HepG2 (cell line): ENCODE results near the gene C16orf86. TPM values are rescaled to one million over a fixed set of nuclear protein-coding genes. Genes with fewer than 3 reads are reported as not detected.

Source experiments
- DNMT1 ChIP-seq: sonication (generic); formaldehyde crosslinking; IDR thresholded peaks from 2 replicates; pipeline ENCODE4 v1.5.1; 2020; ENCODE audit warnings: mild to moderate bottlenecking, missing genetic modification reagents
- HNF4G ChIP-seq, 2 experiments: sonication (generic) in 1 of 2; formaldehyde crosslinking in 1 of 2; IDR thresholded peaks; 2 replicates each; pipeline versions ENCODE4 v1.4.0 to v1.6.1; 2011 to 2020; ENCODE audit warnings: borderline replicate concordance in 2 of 2, low read depth in 2 of 2, mild to moderate bottlenecking in 2 of 2, low read length in 1 of 2, missing genetic modification reagents in 1 of 2, moderate library complexity in 1 of 2
- HOXA5 ChIP-seq: sonication (generic); formaldehyde crosslinking; IDR thresholded peaks from 2 replicates; pipeline ENCODE4 v1.4.0; 2020; ENCODE audit warnings: missing genetic modification reagents
- NFE2L1 ChIP-seq: sonication (generic); formaldehyde crosslinking; IDR thresholded peaks from 2 replicates; pipeline ENCODE4 v1.4.0; 2020; ENCODE audit warnings: missing genetic modification reagents, mild to moderate bottlenecking, borderline replicate concordance
- PATZ1 ChIP-seq: sonication (generic); formaldehyde crosslinking; IDR thresholded peaks from 2 replicates; pipeline ENCODE4 v1.4.0; 2020; ENCODE audit warnings: missing genetic modification reagents
- PHF21A ChIP-seq: sonication (generic); formaldehyde crosslinking; IDR thresholded peaks from 2 replicates; pipeline ENCODE4 v1.5.0; 2020; ENCODE audit warnings: mild to moderate bottlenecking, missing genetic modification reagents
- PPARG ChIP-seq: conservative IDR thresholded peaks from 2 replicates; pipeline ENCODE4 v1.6.1; 2016; ENCODE audit warnings: missing biosample characterization, missing genetic modification reagents
- RBM39 ChIP-seq: fragments of 200-400 bp; formaldehyde crosslinking; IDR thresholded peaks from one replicate; pipeline ENCODE4 v1.6.1; 2018; ENCODE audit warnings: antibody characterized with exemption, mild to moderate bottlenecking, low read depth, low read length; ENCODE audit not compliant: poor library complexity, severe bottlenecking
- ZBED4 ChIP-seq: sonication (generic); formaldehyde crosslinking; IDR thresholded peaks from 2 replicates; pipeline ENCODE4 v1.4.0; 2020; ENCODE audit warnings: missing genetic modification reagents, borderline replicate concordance
- ZNF234 ChIP-seq: sonication (generic); formaldehyde crosslinking; conservative IDR thresholded peaks from 2 replicates; pipeline ENCODE4 v1.5.1; 2020; ENCODE audit warnings: mild to moderate bottlenecking, missing genetic modification reagents
- ZNF558 ChIP-seq: sonication (generic); formaldehyde crosslinking; IDR thresholded peaks from 2 replicates; pipeline ENCODE4 v1.9.0; 2022; ENCODE audit warnings: mild to moderate bottlenecking, missing genetic modification reagents, borderline replicate concordance
- ZNF691 ChIP-seq: sonication (generic); formaldehyde crosslinking; IDR thresholded peaks from 2 replicates; pipeline ENCODE4 v1.4.0; 2020; ENCODE audit warnings: missing genetic modification reagents, low read depth, mild to moderate bottlenecking, borderline replicate concordance
- ZNF891 ChIP-seq: sonication (generic); formaldehyde crosslinking; IDR thresholded peaks from 2 replicates; pipeline ENCODE4 v1.5.0; 2020; ENCODE audit warnings: mild to moderate bottlenecking, missing genetic modification reagents
- polyA plus RNA-seq, 8 experiments: library from polyadenylated mRNA; depleted of rRNA in 3 of 8; stranded (reverse) in 7 of 8; unstranded in 1 of 8; fragments of >200 nt; fragmentation: Illumina TruSeq in 4 of 8; extraction: Trizol in 4 of 8; gene quantifications; 2 replicates each; pipeline versions ENCODE4 v1.2.1 to v1.2.3, GENCODE V29; 2011 to 2016; ENCODE audit warnings: low read depth in 4 of 8, missing spikeins in 1 of 8, mixed read lengths in 1 of 8; ENCODE audit not compliant: insufficient read depth in 1 of 8
- total RNA-seq, 5 experiments: library from RNA; depleted of rRNA; stranded (reverse); fragments of >200 nt; fragmentation: Illumina TruSeq; extraction: Trizol; gene quantifications; 2 replicates each; pipeline ENCODE4 v1.2.3, GENCODE V29; 2016; ENCODE audit warnings: low read depth in 1 of 5

The C16orf86 gene
- total and polyA plus RNA-seq, 2 of the 13 experiments (the other 11 are each of a cell fraction or from before 2014, with no cell fraction given) = 1.5 to 3.1 TPM

GRCh38 chr16:67668495-67669157, 2.0 kb downstream of the C16orf86 start (continued):
- TF ChIP-seq PATZ1 (CRISPR knock-in tag) (peak; percentile 62; the same call in 1 of the 2 replicates), DNMT1 (0 out of 2 replicates have a peak, but pooled peaks have one; percentile 7), ZBED4 (CRISPR knock-in tag) (no peak), NFE2L1 (CRISPR knock-in tag) (no peak), ZNF691 (CRISPR knock-in tag) (no peak), PHF21A (CRISPR knock-in tag) (0 out of 2 replicates have a peak, but pooled peaks have one; percentile 29), RBM39 (peak; percentile 18), HNF4G (IDR thresholded peaks at IDR 0.05; ENCODE audit: borderline replicate concordance, low read depth, low read length) (peak; percentile 25; the same call in 1 of the 2 replicates), HNF4G (CRISPR knock-in tag; IDR thresholded peaks at IDR 0.05; ENCODE audit: borderline replicate concordance, low read depth) (no peak), ZNF234 (CRISPR knock-in tag) (no peak), PPARG (CRISPR knock-in tag) (no peak), HOXA5 (CRISPR knock-in tag) (no peak), ZNF558 (0 out of 2 replicates have a peak, but pooled peaks have one; percentile 43), ZNF891 (CRISPR knock-in tag) (0 out of 2 replicates have a peak, but pooled peaks have one; percentile 11)
- TF ChIP-seq, all 625 proteins: peak for 16
